ENCODE data around the gene VIPR2.
A peak's percentile ranks its signal among the peaks of the same experiment; 100 is the strongest.
"Not testable (repeated sequence)": the region's sequence is repeated elsewhere in the genome, so short reads cannot be mapped to it uniquely, and the experiment has no call there.

Gene VIPR2

GRCh38 chr7:159144758-159145489 is at the start of gene VIPR2:
TSS of gene VIPR2 (minus strand) at chr7:159144867. CDS start at chr7:159144771, 96 bp downstream.
- peak; percentile 15 for DNase-seq

DNA sequence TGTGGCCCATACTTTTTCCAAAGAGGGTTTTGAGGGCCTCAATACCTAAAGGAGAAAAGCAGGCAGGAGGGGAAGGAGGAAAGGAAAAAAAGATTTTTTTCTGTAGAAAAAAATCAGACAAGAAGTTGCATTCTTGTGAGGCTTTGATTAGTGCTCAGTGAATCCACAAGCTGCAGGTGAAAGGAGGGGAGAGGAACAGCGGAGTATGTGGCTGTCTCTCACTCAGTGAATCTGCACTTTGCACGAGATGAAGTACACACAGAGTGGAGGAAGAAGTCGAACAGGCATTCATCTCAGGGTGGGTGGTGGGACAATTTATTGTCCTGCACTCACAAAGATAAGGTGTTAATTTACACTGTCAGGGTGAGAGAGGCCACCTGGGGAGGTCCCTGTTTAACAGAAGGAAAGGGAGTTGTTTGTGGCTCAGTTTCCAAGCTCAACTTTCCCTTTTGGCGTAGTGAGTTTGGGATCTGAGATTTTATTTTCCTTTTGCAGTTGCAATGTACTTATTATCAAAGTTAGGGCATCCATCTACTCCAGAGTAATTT is 49.0 kb upstream of the VIPR2 start:
- DNase-seq = no peak

- no peak for DNase-seq
Measured at GRCh38 chr7:159192725-159193453, 48.2 kb upstream of the VIPR2 start.

DNA sequence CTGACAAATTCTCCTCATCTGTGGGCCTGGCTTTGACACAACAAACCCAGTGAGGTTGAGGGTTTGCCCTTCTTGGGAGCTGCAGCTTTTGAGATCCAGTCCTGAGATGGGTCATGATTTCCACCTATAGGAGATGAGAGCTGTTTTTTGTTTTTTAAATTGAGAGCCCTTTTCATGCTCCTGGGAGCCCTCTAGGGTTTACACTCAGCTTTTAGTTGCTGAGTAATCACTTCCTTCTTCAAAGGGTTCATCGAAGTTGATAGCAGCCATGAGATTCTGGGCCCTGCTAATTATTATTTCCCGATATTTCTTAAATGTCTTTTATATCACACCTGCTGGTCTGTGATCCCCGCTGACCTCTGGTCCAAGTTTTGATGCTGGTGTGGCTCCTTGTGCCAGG is 47.3 kb upstream of the VIPR2 start:
- no peak for DNase-seq

- no peak for DNase-seq
Measured at GRCh38 chr7:159191236-159191635, 46.6 kb upstream of the VIPR2 start.

DNA sequence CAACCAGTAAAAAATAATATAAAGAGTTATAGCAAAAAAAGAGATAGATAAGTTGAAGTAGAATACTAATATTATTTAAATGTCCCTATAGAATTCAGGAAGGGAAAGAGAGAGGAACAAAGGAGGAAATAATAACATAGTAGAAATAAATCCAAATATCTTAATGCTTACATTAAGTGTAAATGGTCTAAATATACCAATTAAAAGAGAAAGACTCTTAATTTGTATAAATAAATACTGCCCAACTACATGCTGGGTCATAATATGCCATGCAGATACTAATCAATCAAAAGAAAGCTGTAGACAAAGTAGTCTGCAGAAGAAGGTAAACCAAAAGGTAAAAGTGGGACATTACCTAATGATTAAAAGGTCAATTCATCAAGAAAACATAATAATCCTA is 43.3 kb upstream of the VIPR2 start:
- no peak for DNase-seq

- no peak for DNase-seq
Measured at GRCh38 chr7:159179241-159179640, 34.6 kb upstream of the VIPR2 start.

- no peak for DNase-seq
Measured at GRCh38 chr7:159177284-159177953, 32.8 kb upstream of the VIPR2 start.

GRCh38 chr7:159175792-159176191 is 31.1 kb upstream of the VIPR2 start:
- peak; percentile 30 for DNase-seq

GRCh38 chr7:159175100-159175499 is 30.4 kb upstream of the VIPR2 start:
- DNase-seq = peak; percentile 42

GRCh38 chr7:159172400-159172799 is 27.7 kb upstream of the VIPR2 start:
- DNase-seq = no peak

GRCh38 chr7:159169391-159169790 is 24.7 kb upstream of the VIPR2 start:
- DNase-seq = no peak

DNA sequence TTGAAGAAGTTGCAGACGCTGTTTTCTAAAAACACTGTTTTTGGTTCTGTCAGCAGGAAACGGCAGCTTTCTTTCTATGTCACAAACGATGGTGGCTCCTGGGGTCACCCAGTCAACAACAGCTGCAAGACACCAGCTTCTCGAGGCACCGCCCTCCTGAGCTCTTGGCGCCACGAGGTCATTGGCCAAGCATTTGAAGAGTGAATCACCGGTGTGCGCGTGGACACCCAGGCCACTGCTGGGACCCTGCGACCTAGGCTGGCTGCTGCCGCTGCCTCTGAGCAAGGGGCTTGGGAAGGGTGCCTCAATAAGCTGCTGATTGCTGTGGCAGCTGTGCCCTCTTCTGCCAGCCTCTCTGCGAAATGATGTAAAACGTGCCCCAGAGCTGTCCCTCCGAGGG is 22.5 kb upstream of the VIPR2 start:
- no peak for DNase-seq

DNA sequence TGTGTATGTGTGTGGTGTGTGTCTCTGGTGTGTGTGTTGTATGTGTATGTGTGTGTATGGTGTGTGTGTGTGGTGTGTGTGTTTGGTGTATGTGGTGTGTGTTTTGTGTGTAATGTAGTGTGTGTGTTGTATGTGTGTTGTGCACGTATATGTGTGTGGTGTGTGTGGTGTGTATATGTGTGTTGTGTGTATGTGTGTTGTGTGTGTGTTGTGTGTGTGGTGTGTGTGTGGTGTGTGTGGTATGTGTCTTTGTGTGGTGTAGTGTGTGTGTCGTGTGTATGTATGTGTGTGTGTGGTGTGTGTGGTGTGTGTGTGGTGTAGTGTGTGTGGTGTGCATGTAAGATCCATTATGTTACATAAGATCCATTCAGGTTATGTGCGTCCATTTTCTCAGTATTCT is 21.9 kb upstream of the VIPR2 start:
- no peak for DNase-seq

GRCh38 chr7:159165352-159165751 is 20.7 kb upstream of the VIPR2 start:
- no peak for DNase-seq

DNA sequence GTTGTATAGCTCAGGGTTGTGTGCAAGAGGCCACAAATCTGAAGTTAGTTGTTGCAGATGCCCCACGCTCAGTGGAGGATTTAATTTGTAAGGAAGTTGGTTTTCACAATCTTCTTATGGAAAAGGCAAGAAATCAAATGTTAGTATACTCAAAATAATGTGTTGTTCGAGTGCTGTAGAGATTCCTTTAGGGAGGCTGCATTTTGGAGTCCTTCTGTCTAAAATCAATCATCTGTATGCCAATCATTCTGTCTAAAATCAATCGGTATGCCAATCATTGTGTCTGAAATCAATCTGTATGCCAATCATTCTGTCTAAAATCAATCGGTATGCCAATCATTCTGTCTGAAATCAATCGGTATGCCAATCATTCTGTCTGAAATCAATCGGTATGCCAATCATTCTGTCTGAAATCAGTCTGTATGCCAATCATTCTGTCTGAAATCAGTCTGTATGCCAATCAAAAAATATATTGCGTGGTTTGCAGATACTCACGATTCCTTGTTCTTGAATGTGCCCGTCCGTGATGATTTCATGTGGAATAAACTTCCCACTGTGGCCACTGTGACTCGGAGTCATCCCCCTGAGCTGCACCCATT is 19.1 kb upstream of the VIPR2 start:
- not testable (repeated sequence) for DNase-seq

DNA sequence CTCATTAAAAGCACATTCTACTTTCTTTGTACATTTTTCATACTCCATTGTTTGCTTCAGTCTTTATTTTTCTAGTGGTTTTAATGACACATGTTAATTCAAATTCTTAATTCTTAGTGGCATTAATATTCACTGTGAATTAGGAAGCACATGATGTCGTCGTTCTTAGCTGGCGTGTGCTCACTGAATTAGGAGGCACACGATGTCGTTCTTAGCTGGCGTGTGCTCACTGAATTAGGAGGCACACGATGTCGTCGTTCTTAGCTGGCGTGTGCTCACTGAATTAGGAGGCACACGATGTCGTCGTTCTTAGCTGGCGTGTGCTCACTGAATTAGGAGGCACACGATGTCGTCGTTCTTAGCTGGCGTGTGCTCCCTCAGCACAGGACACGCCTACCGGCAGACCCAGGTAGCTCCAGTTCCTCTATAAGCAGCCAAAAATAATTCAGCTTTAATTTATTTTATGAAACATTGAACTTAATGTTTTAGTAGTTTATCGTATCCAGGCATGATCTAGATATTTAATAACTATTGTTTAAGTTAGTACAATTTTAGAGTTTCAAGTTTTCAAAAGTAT is 17.5 kb upstream of the VIPR2 start:
- DNase-seq = not testable (repeated sequence)

DNA sequence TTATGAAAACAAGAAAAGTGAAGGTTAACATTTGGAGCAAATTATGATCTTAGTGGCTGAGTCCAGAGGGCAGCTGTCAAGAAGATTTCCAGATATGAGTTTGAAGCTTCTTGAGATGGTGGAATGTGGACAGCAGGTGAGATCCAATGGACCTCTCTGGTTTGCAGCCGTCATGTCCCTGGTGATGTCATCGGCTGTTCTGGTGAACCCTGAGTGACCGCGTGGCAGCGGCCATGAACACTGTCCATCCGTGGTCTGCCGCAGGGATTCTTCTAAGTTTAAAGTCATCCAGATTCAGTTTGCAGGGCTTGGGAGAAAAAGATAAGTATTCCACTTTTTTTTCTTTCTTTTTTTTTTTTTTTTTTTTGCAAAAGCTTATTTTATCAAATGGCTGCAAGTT is 15.8 kb upstream of the VIPR2 start:
- DNase-seq = no peak

- no peak for DNase-seq
Measured at GRCh38 chr7:159159731-159160130, 15.1 kb upstream of the VIPR2 start.

DNA sequence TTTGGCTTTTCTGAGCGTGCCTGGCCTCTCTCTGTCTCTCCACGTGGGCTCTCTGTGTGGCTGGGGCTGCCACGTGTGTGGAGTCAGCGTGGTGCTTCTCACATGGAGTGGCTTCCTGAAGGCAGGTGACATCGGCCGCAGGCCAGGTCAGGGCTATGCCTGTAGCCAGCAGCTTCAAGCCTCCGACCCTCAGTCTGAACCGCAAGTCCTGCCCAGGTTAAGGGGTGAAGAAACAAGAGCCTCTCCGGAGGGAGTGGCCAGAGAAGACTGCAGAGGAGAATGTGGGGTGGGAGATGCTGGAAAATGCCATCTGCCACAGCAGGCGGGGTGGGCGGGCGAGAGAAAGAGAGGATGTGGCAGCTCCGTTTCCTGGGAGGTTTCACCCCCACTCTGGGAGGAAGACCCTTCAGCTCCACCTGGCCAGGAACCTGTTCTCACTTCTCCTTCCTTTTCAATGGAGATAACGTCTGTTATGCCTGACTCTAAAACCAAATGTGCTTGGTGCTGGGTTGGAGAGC is 14.3 kb upstream of the VIPR2 start:
- no peak for DNase-seq

- DNase-seq = no peak
Measured at GRCh38 chr7:159158125-159158887, 13.6 kb upstream of the VIPR2 start.

DNA sequence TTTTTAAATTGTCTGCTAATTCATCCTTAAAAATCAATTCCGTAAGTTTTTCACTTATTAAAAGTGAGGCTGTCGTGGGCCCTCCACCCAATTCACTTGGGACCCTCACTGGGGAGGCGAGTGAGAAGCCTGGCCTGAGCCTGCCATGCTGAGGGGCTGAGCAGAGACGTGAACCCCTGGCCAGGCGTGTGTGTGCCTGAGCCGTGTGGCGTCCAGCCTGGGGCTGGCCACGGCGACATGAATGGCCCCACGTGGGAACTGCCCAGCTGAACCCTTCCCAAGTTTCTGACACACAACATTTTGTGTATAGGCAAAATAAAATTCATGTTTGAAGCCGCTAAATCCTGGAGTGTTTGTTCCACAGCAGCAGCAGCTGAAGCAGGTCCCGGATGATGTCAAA is 13.0 kb upstream of the VIPR2 start:
- no peak for DNase-seq
